ENCODE measurements around the gene KREMEN1. TPM values are rescaled to one million over a fixed set of nuclear protein-coding genes. Genes with fewer than 3 reads are reported as not detected.

KREMEN1 gene
- polyA plus RNA-seq, 5 donors = 25.1 to 43.9 (median 33.8) TPM

Other genes starting within 250 kb of the KREMEN1 start
- gene ZNRF3, start 189.5 kb upstream of the KREMEN1 start, polyA plus RNA-seq (ENCODE audit: insufficient read depth in 1 of 5, insufficient read length in 5 of 5, low replicate concordance in 1 of 5) = 10 to 100 TPM; 20.8 to 33.3 (median 24.7) TPM
- 1 to 10 TPM in 2 of 5 donors, under 1 TPM in 3; 0.75 to 1.6 (median 0.98) TPM for gene C22orf31, start 11.2 kb upstream of the KREMEN1 start, polyA plus RNA-seq (ENCODE audit: insufficient read depth in 1 of 5, insufficient read length in 5 of 5, low replicate concordance in 1 of 5)
- 100 to 1,000 TPM in 1 of 5 donors, 10 to 100 TPM in 4; 66.2 to 124 (median 89.7) TPM for gene EMID1, start 132.9 kb downstream of the KREMEN1 start, polyA plus RNA-seq (ENCODE audit: insufficient read depth in 1 of 5, insufficient read length in 5 of 5, low replicate concordance in 1 of 5)
- gene RHBDD3, start 194.9 kb downstream of the KREMEN1 start, polyA plus RNA-seq (ENCODE audit: insufficient read depth in 1 of 5, insufficient read length in 5 of 5, low replicate concordance in 1 of 5) = 10 to 100 TPM; 23.2 to 48.0 (median 33.5) TPM
- gene EWSR1, start 195.2 kb downstream of the KREMEN1 start, polyA plus RNA-seq (ENCODE audit: insufficient read depth in 1 of 5, insufficient read length in 5 of 5, low replicate concordance in 1 of 5) = 100 to 1,000 TPM; 313 to 369 (median 340) TPM
- gene GAS2L1, start 233.6 kb downstream of the KREMEN1 start, polyA plus RNA-seq (ENCODE audit: insufficient read depth in 1 of 5, insufficient read length in 5 of 5, low replicate concordance in 1 of 5) = 10 to 100 TPM in 1 of 5 donors, 1 to 10 TPM in 4; 5.2 to 11.1 (median 7.2) TPM
- gene RASL10A, start 242.7 kb downstream of the KREMEN1 start, polyA plus RNA-seq (ENCODE audit: insufficient read depth in 1 of 5, insufficient read length in 5 of 5, low replicate concordance in 1 of 5) = under 1 TPM in 4 of 5 donors, not detected in 1; 0.33 to 0.64 (median 0.39) TPM

All from right lung (tissue), 5 donors.